Subcutaneous adipose tissue (tissue), 4 donors: Measurements from ENCODE around the gene RHBDL1. TPM values are rescaled to one million over a fixed set of nuclear protein-coding genes. Genes with fewer than 3 reads are reported as not detected.

Source experiments
- CTCF ChIP-seq: fragments of 450-650 bp; IDR thresholded peaks from one replicate; pipeline ENCODE4 v1.5.1; 2016; ENCODE audit warnings: low read depth, mild to moderate bottlenecking, control low read depth, antibody characterized with exemption, moderate library complexity
- total RNA-seq, 4 donors: library from RNA; depleted of rRNA; stranded (reverse); fragments of >200 nt; gene quantifications; one replicate each; pipeline ENCODE4 v1.1.0, GENCODE V29; 2016

The RHBDL1 gene
- total RNA-seq, 4 donors from 2014 or later: 0.66 to 1.7 (median 1.3) TPM; not detected in 1

GRCh38 chr16:708019-708418, 32.5 kb downstream of the RHBDL1 start:
- no peak for TF ChIP-seq CTCF

- TF ChIP-seq CTCF: no peak
These were observed 33.5 kb downstream of the RHBDL1 start for GRCh38 chr16:708959-709358.

- TF ChIP-seq CTCF: no peak
These were observed 34.4 kb downstream of the RHBDL1 start for GRCh38 chr16:709566-710499.

GRCh38 chr16:710500-711075, 35.1 kb downstream of the RHBDL1 start:
- no peak for TF ChIP-seq CTCF

- TF ChIP-seq CTCF: no peak
These were observed 35.6 kb downstream of the RHBDL1 start for GRCh38 chr16:711084-711483.

- TF ChIP-seq CTCF: no peak
These were observed 36.3 kb downstream of the RHBDL1 start for GRCh38 chr16:711548-712320.

- TF ChIP-seq CTCF: no peak
These were observed 38.6 kb downstream of the RHBDL1 start for GRCh38 chr16:714079-714478.
